PFSK-1 (cell line): ENCODE measurements around the gene SPTBN1.

Source experiments
- FOXP2 ChIP-seq: optimal IDR thresholded peaks from 2 replicates; pipeline ENCODE3; 2011; ENCODE audit warnings: borderline replicate concordance, control low read depth, inconsistent platforms; ENCODE audit not compliant: insufficient read depth; ENCODE audit errors: extremely low read length, extremely low read depth
- POLR2AphosphoS5 ChIP-seq: IDR thresholded peaks from 2 replicates; pipeline ENCODE4 v1.6.1; 2012; ENCODE audit warnings: low read depth, mild to moderate bottlenecking, control low read depth, low read length, moderate library complexity
- REST ChIP-seq, 2 experiments: IDR thresholded peaks; 2 replicates each; pipeline versions ENCODE4 v1.6.1 to v1.8.0; 2011 to 2012; ENCODE audit warnings: low read depth in 2 of 2, low read length in 2 of 2, control low read depth in 1 of 2, inconsistent platforms in 1 of 2, mild to moderate bottlenecking in 1 of 2, moderate library complexity in 1 of 2; ENCODE audit not compliant: insufficient read depth in 1 of 2
- SIN3A ChIP-seq: IDR thresholded peaks from 2 replicates; pipeline ENCODE4 v1.6.1; 2012; ENCODE audit warnings: mild to moderate bottlenecking, low read length, moderate library complexity, borderline replicate concordance; ENCODE audit not compliant: insufficient read depth
- TAF1 ChIP-seq: IDR thresholded peaks from 2 replicates; pipeline ENCODE4 v1.6.1; 2012; ENCODE audit warnings: low read length, control low read depth, borderline replicate concordance; ENCODE audit not compliant: insufficient read depth

The SPTBN1 gene

GRCh38 chr2:54496920-54497319 is 40.8 kb downstream of the SPTBN1 start:
- TF ChIP-seq POLR2AphosphoS5 = no peak

DNA sequence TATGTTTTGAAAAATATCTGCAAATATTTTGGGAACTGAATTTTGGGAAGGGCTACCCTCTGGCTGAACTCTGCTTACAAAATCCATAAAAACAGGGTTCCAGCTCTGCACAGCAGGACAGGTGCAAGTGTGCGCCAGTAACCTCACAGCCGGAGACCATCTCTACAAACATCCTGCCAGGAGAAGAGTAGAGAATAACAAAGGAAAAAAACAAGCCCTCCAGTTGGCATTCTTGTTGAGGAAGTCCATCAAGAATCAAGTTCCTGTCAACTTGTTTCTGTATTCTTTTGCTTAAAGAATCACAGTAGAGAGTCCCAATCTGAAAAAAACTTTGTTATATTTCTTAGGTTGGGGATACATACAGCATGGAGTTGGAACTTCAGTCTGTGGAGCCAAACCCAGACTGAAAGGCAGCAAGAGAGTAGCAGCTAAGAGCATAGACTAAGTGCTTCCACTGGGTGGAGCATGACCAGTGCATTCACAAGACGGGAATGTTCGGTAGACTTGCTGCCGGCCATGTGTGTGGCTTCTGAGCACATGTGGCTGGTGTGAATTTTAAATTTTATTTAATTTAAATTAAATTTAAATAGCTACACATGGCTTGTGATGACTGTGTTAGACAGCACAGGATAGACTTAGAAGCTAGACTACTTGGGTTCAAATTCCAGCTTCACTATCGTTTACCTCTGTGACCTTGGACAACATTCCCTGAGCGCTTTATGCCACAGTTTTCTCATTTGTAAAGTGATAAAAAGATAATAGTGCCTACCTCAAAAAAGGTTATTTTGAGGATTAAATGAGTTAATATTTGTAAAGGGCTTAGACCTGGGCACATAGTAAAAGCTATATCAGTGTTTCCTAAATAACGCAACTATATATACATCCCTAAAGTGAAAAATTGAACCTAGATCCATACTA is 41.9 kb downstream of the SPTBN1 start:
- TF ChIP-seq FOXP2 (no peak), TAF1 (no peak), POLR2AphosphoS5 (no peak), REST (IDR thresholded peaks at IDR 0.05; ENCODE audit: insufficient read depth in 1 of 2, low read depth in 2 of 2, low read length in 2 of 2) (no peak), SIN3A (no peak)

DNA sequence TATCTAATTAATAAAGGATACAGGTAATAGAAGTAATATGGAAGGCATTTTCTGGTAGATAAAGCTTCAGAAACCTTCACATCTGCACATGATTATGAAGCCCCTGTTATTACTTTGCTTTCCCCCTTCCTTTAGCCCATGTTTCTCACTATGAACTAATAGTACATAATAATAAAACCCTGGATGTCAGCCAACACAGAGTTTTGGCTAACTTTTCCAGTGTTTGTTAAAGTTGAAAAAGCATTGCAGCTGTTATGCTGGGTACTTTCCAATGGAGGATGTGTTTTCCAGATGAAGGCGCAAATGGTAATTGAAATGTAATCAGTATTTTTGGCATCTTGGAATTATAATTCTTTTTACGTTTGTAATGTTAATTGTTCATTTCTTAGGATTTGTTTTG is 43.5 kb downstream of the SPTBN1 start:
- TF ChIP-seq FOXP2 (no peak), REST (IDR thresholded peaks at IDR 0.05; ENCODE audit: insufficient read depth in 1 of 2, low read depth in 2 of 2, low read length in 2 of 2) (no peak), POLR2AphosphoS5 (no peak)

DNA sequence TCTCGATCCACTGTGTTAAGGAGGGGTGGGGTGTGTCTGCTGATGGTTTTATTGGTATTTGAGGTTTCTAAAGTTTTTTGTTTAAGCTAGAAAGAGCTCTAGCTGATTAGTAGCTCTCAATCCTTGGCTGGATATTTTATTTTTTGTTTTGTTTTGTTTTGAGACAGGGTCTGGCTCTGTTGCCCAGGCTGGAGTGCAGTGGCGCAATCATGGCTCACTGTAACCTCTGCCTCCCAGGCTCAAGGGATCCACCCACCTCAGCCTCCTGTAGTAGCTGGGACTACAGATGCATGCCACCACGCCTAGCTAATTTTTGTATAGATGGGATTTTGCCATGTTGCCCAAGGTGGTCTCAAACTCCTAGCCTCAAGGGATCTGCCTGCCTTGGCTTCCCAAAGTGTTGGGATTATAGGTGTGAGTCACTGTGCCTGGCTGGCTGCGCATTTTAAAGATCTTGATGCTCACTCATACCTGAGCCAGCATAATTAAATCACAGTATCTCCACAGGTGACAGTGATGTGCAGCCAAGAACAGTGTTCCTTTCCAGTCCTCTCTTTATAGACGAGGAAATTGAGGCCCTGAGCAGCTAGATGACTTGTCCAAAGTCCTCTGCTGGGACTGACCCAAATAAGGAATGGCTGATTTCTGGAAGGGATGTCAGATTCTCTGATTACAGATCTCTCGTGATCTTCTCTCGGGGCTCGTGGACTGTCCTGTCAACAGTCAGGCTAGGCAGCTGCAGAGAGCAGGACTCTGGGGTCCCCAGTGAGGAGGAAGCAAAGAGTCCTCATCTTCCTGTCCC is 44.5 kb downstream of the SPTBN1 start:
- TF ChIP-seq POLR2AphosphoS5 (no peak), SIN3A (no peak), FOXP2 (no peak), REST (IDR thresholded peaks at IDR 0.05; ENCODE audit: insufficient read depth in 1 of 2, low read depth in 2 of 2, low read length in 2 of 2) (no peak), TAF1 (no peak)

DNA sequence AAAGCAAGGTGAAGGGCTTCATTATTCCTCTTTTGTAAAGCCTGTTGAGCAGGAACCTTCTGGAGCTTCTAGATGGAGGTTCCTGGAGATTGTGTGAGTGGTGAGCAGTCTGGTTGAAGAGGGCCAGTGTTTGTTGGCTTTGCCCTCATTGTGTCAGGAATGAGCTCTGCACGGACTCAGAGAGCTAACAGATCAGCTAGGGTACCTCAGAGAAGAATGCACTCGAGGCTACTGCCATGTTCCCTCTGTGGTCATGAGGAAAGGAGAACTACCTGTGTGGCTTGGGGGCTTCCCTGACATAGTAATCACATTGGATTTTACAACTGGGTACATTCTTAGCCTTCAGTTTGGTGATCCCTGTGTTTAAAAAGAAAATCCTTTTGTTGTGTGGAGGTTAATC is 46.6 kb downstream of the SPTBN1 start:
- no peak for TF ChIP-seq FOXP2
- TF ChIP-seq POLR2AphosphoS5 = no peak
- no peak for TF ChIP-seq REST (IDR thresholded peaks at IDR 0.05; ENCODE audit: insufficient read depth in 1 of 2, low read depth in 2 of 2, low read length in 2 of 2)
- TF ChIP-seq SIN3A = no peak
- no peak for TF ChIP-seq TAF1
